ENCODE data around the gene TPSD1. TPM values are rescaled to one million over a fixed set of nuclear protein-coding genes. Genes with fewer than 3 reads are reported as not detected.

Gene TPSD1
- total and polyA plus RNA-seq, 2 donors (not counting 3 experiments of a cell fraction or from before 2014, with no cell fraction given) = not detected

GRCh38 chr16:1262846-1263221 is 7.0 kb downstream of the TPSD1 start:
- Histone ChIP-seq H3K27me3 (ENCODE audit: control insufficient read depth in 2 of 2, insufficient read depth in 2 of 2, low read length in 2 of 2) (peaks cover 21 to 25% of the 10 kb centered on the region in 2 experiments), H2AFZ (ENCODE audit: low read depth, low read length) (no peak overlapping the region), H4K20me1 (replicated peaks; ENCODE audit: control insufficient read depth, extremely low read depth, insufficient read depth, low read length) (no peaks in the 10 kb centered on the region), H3K79me2 (ENCODE audit: control insufficient read depth, insufficient read depth, low read length) (no peaks in the 10 kb centered on the region), H3K9ac (replicated peaks; ENCODE audit: extremely low read depth, insufficient read depth, low read length) (no peak overlapping the region), H3K27ac (ENCODE audit: insufficient read depth, low read depth, low read length) (no peak overlapping the region), H3K4me3 (replicated peaks in 1 of 3; ENCODE audit: insufficient read depth in 1 of 3, low read depth in 1 of 3, low read length in 3 of 3) (no peak overlapping the region), H3K4me1 (ENCODE audit: control insufficient read depth, extremely low read depth, insufficient read depth, low read length) (no peaks in the 10 kb centered on the region), H3K9me3 (replicated peaks; ENCODE audit: control insufficient read depth, insufficient read depth, low read length) (no peaks in the 10 kb centered on the region), H3K4me2 (ENCODE audit: insufficient read depth, low read length) (no peak overlapping the region), H3K36me3 (ENCODE audit: control insufficient read depth in 2 of 2, extremely low read depth in 1 of 2, insufficient read depth in 2 of 2, low read length in 2 of 2) (no peaks in the 10 kb centered on the region), H3K9me1 (replicated peaks; ENCODE audit: control insufficient read depth, extremely low read depth, insufficient read depth, low read length) (no peaks in the 10 kb centered on the region)
- intact Hi-C loops (cut with micrococcal nuclease) = no loop called here
- FAIRE-seq (no peak), DNase-seq (ENCODE audit: low read depth, low spot score) (no peak)
- TF ChIP-seq GATA2 (IDR thresholded peaks at IDR 0.05; ENCODE audit: insufficient read depth, insufficient read length, low read depth, low read length) (no peak), EZH2 (IDR thresholded peaks at IDR 0.05; ENCODE audit: borderline replicate concordance, low read depth, low read length, severe bottlenecking) (no peak), POLR2A (IDR thresholded peaks at IDR 0.05; ENCODE audit: low read depth, low read length) (no peak), MAX (IDR thresholded peaks at IDR 0.05; ENCODE audit: insufficient read depth, insufficient read length) (no peak), CTCF (IDR thresholded peaks at IDR 0.05; ENCODE audit: extremely low read depth in 1 of 2, insufficient read depth in 1 of 2, low read depth in 1 of 2, low read length in 2 of 2) (no peak), MYC (IDR thresholded peaks at IDR 0.05; ENCODE audit: low read depth, low read length) (no peak), JUN (IDR thresholded peaks at IDR 0.05; ENCODE audit: borderline replicate concordance, insufficient read depth, insufficient read length, low read depth) (no peak), FOS (IDR thresholded peaks at IDR 0.05; ENCODE audit: borderline replicate concordance, insufficient read depth, low read length) (no peak), POLR2AphosphoS5 (IDR thresholded peaks at IDR 0.05; ENCODE audit: insufficient read depth, low read depth, low read length) (no peak)
- ChIA-PET POLR2A (no interaction called here), CTCF (interaction anchor here (0.9 kb wide), 1 partner anchor 13 kb away, joined by 3 read pairs; no protein-coding TSS in a partner anchor)
- dilution Hi-C loops (cut with MboI; ENCODE audit: extremely low pct_ligation_motif_present, low sequenced_read_pairs) = no loop called here
- BruUV-seq (replicated peaks) = no TSS peak

Data from endothelial cell of umbilical vein (primary cell).